HG03103 (cell line): ENCODE results near the gene XAB2.

Experiments
- ATAC-seq: cut with Tn5 transposase; IDR thresholded peaks from one replicate; pipeline ENCODE4 v1.9.1; 2021; ENCODE audit warnings: low read depth; ENCODE audit not compliant: unreplicated experiment

Gene XAB2

DNA sequence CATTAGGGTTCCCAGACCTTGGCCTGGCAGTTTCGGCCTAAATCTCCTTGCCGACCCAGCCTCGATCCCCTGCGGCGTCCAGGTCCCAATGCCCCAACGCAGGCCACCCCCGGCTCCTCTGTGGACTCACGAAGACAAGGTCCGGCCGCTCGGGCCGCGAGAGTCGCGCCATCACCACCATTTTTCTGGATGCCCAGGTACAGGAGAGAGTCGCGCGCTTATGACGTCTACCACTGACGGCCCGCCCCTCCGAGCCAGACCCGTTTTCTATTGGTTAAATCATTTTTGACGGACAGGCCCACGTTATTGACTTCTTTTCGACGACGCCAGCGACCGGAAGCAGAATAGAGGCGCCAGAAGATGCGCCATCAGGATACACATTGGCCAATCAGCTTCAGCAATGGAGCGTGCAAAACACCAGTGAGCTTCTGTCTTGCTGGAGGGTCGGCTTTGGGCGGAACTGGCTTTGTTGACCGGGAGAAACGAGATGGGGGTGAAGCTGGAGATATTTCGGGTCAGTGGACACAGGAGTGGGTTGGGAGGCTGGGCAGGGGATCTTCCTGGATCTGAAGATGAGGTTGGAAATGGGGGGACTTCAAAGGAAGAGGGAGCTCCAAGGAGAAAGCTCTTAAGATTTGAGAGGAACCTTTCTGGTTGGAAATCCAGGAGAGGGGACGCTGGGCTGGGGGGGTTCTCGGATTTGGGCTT, at the start of gene XAB2, which contains the start of gene PET100:
Gene XAB2 (minus strand): TSS at position 199 of the 708 bp plus-strand sequence. CDS start 18 bp downstream, at position 181.
Gene PET100 (plus strand): TSS at position 447 of the 708 bp plus-strand sequence. CDS start 41 bp downstream, at position 488.
- ATAC-seq: peak; percentile 85

DNA sequence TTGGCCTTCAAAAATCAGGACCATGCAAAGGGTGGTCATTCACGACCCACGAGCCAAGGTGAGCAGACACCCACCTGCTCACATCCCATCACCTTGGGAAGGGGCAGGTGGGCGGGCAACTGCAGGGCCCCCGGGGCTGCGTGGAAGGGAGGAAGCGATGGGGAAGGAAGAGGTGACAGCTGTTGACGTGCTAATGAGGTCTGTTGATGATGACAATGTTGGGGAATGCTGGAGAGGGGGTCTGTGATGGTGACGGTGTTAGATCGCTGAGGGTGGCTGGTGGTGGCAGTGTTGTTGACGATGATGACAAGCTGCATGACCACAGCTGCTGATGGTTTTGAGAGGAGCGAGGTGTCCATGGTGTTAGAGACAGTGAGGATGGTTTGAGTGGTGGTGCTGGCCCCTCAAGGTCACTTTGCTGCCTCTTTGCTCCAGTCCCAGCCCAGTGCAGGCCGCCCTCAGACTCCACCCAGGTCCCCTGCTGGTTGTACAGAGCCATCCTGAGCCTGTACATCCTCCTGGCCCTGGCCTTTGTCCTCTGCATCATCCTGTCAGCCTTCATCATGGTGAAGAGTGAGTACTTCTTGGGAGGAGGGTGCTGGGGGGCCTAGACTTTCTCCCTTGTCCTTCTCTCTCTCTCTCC, 48.4 kb upstream of the XAB2 start:
- ATAC-seq: no peak

DNA sequence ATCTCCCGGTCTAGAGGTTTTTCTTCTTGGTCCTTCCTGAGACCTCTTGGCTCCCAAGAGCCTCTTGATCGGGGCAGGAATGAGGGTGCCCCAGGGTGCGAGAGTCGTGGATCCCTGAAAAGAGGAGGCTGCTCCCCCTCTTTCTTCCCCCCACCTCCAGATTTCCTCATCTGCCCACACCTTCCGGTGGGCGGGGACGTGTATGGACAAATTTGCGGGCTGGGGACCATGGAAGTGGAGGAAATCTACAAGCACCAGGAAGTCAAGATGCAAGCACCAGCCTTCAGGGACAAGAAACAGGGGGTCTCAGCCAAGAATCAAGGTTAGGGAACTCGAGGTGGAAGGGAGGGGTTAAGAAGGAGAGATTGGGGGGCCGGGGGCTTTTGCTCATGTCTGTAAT, 47.5 kb upstream of the XAB2 start, which contains the start of gene MCEMP1:
Gene MCEMP1 (plus strand): TSS at position 237 of the 400 bp plus-strand sequence. CDS start 31 bp downstream, at position 268.
- ATAC-seq: no peak

DNA sequence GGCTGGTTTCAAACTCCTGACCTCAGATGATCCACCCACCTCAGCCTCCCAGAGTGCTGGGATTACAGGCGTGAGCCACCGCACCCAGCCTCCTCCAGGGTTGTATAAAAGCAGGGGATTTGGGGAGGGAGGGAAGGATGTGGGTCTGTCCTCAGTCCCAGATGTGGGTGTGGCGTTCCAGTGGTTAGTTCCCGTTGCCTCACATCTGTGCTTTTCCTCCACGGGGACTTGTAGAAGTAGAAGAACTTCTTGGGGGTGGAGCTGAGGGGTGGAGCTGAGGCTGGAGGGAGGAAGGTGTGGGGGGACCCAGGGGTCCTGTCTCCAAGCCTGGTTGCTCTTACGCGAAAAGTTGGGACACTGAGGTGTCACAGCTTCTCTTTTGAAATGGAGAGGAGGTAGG, 47.0 kb upstream of the XAB2 start:
- no peak for ATAC-seq

DNA sequence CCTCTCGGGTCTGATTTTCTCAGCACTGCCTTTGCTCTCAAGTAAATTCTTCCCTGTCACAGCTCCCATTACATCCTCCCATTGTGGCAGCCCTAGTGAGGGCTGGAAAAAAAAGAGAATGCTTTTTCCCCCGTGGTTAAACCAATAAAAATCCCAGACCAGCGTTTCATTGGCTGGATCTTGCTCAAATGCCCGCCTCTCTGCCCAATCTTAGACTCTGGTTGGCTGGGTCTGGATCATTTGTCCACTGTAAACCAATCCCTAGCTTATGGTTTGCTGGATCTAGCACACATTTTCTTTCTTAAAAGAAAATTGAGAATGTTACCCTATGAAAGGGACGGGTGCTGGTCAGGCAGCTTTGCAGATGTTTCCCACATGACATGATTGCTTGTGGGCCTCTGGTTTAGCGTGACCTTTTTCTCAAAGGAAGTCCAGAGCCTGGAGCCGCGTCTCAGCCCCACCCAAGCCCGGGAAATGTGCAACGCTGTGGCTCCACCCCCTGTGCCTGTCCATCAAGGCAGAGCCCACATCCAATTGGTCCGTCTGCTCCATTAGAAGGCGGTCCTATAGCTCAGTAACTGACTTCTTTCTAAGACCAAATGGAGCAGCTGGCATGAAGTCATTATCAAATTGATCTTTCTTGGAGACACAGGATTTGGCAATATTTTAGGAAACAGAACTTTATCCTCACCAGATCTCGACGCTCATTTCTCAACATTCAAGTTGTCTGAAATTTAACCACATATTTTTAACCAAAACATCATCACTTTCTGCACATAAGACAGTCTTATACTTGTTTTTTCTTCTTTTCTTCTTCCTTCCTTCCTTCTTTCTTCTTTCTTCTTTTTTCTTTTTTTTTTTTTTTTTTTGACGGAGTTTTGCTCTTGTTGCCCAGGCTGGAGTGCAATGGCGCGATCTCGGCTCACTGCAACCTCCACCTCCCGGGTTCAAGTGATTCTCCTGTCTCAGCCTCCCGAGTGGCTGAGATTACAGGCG, 45.0 kb upstream of the XAB2 start:
- no peak for ATAC-seq

DNA sequence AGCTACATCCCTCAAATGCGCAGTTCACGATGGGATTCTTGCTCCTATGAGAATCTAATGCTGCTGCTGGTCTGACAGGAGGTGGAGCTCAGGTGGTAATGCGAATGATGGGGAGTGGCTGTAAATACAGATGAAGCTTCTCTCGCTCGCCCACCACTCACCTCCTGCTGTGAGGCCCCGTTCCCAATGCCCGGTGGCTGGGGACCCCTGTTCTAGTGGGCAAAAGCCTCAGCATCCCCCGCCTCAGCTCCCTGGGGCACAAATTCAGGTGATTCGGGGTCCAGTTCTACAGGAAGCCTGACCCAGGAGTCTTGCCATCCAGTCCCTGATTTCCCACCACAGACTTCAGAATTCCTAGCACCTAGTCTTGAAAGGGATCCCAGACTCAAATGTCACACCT, 43.2 kb upstream of the XAB2 start:
- no peak for ATAC-seq

DNA sequence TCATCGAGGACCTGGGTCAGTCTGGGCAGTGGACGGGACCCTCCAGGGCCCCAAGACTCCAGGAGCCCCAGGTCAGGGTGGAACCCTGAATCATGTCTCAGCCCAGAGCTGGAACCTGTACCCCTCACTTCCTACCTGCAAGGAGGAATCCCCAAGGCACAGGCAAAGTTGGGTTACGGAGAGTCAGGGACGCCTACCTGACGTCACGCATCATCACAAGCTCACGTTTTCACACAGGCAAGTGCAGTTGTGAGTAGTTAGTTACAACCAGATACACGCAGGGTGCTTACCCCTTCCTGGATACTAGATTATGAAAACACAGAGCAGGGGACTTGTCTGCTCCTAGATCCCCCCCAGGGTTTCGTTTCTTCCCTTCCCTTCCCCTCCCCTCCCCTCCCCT, 41.4 kb upstream of the XAB2 start:
- ATAC-seq: no peak

DNA sequence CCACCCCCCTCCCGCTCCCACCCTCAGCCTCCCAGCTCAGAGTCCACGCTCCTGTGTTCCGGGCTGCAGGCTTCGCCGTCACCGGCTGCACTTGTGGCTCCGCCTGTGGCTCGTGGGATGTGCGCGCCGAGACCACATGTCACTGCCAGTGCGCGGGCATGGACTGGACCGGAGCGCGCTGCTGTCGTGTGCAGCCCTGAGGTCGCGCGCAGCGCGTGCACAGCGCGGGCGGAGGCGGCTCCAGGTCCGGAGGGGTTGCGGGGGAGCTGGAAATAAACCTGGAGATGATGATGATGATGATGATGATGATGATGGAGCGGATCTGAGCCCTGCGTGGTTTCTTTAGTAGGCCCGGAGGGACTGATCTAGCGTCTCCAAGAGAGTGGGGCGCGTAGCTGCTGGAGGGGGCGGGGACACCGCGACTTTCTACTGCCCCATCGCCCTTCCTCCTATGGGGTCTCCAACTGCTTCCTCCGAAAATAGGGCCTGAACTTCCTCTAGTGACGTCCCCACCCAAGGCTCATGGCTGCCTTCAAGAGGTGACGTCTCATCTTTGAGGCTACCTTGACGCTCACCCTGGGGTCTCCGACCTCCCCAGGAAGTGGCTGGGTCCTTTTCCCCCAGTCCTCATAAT, 40.9 kb upstream of the XAB2 start:
- ATAC-seq: no peak

DNA sequence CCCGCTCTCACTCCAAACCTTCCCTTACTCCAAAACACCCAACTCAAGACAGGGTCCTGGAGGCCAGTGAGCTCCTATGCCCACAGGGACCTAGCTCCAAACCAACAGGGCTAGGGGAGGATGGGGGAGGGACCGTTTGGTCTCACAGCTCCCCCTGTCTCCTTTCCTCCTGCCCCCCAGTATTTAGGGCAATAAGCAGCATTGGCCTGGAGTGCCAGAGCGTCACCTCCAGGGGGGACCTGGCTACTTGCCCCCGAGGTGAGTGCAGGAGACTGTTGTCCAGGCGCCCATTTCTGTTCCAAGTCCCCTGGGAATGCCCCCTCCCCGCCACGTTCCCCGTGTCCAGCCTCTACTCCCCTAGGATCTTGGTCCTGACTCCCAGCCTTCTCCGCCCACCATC, 40.3 kb upstream of the XAB2 start:
- ATAC-seq: no peak

DNA sequence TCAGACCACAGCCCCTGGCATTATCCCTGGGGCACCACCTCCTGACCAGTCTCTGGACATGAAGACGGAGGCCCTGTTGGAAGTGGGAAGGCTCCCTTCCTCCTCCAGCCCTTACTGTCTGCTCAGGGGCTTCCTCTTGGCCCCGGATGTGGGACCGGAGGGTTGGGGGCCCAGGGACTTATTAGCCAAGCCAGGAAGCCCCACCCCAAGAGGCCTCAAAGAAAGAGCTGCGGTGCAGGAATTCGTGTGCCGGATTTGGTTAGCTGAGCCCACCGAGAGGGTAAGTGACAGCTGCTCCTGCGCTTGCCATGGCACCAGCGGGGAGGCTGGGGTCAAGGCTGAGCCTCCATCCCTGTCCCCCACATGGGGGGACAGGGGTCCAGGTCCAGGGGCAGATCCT, 39.5 kb upstream of the XAB2 start, which contains the start of gene RETN:
Gene RETN (plus strand): TSS at position 208 of the 400 bp plus-strand sequence. CDS start 278 bp downstream, outside the sequence.
- ATAC-seq: no peak

DNA sequence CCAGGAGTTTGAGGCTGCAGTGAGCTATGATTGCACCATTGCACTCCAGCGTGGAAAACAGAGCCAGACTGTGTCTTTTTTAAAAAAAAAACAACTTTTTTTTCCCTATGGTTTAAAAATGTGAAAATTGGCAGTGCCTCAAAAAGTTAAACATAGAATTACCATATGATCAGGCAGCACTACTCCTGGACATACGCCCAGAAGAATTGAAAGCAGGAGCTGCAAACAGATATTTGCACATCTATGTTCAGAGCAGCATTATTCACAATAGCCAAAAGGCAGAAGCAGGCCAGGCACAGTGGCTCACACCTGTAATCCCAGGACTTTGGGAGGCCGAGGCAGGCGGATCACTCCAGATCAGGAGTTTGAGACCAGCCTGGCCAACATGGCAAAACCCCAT, 35.7 kb upstream of the XAB2 start:
- no peak for ATAC-seq

DNA sequence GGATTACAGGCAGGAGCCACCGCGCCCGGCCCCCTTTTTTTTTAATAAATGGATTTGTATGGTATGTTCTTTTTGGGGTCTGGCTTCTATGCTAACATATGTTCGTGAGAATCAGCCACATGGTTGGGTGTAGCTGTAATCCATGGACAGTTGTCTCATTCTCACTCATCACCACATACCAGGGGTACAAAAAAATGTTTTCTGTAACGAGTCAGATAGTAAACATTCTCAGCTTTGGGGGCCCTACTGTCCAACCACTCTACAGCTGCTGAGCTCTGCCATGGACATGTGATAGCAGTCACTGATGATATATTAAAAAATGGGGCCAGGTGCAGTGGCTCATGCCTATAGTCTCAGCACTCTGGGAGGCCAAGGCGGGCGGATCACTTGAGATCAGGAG, 34.4 kb upstream of the XAB2 start:
- no peak for ATAC-seq

DNA sequence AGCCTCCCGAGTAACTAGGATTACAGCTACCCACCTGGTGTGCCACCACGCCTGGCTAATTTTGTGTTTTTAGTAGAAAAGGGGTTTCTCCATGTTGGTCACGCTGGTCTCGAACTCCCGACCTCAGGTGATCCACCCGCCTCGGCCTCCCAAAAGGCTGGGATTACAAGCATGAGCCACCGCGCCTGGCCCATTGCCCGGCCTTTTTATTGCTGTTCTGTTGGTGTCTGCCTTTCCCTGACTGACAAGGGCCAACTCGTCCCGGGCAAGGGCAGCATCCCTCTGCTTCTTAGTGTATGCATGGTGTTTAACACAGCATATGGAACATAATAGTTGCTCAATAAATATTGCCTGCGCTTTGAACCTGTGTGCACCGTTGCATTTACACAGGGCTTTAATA, 33.3 kb upstream of the XAB2 start:
- no peak for ATAC-seq

DNA sequence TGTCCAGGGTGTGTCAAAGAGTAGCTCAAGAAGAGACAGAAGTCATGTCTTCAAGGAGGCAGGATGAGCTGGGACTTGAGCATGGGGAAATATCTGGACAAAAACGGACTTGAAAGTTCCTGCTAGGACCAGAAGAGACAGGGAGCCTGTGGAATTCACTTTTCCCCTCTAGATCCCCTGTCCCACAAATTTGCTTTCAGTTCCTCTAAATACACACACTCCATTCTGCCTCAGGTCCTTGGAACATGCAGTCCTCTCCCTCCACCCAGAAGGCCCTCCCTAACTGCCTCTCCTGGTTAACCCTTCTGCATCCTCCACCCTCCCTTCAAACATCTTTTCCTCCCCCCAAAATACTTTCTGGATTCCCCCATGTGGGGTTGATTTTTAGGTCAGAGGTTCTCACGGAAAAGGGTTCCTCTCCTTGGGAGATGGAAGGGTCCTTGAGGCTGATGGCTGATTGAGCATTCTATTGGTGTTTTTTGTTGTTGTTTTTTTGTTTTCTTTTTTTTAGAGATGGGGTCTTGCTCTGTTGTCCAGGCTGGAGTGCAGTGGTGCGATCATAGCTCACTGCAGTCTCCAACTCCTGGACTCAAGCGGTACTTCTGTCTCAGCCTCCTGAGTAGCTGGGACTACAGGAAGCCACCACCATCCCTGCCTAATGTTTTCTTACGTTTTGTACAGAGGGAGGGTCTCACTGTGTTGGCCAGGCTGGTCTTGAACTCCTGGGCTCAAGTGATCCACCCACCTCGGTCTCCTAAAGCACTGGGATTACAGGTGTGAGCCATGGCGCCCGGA, 32.6 kb upstream of the XAB2 start:
- no peak for ATAC-seq

DNA sequence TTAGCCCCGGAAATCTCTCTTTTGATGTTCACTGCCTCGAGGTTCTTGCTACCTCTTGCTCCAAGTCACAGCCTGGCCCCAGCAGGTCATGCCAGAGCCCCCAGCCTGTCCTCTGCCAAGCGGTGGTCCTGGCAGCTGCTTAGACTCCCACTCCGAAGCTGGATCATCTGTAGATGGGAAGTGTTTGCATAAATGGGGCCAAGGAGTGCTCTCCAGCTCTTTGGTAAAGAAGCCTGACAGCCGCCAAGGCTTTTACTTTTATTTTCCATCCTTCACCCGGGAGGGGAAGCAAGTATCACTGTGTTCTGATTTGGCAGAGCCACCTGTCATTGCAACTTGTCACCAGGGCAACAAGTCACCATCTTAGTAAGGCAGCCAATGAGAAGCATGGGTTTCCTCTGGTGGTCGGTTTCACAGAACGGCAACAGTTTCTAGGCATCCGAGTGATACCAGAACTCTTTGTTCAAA, 28.9 kb upstream of the XAB2 start:
- ATAC-seq: no peak

DNA sequence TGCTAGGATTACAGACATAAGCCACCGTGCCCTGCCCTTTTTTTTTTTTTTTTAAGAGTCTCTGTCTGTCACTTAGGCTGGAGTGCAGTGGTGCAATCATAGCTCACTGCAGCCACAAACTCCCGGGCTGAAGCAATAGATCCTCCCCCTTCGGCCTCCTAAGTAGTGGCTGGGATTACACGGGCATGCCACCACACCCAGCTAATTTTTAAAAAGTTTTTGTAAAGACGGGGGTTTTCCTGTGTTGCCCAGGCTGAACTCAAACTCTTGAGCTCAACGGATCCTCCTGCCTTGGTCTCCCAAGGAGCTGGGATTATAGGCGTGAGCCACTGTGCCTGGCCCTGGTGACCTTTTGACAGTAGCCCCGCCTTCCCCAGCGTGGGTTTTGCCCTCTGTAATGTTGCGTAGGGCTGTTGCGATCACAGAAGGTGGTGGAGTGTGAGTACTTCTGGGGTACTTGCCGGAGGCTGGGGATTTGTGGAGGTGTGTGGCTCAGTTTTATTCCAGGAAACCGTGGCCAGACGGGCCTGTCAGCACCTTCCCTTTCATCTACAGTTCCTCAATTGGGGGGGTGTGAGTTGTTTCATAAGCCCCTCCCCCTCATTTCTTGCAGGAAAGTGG, 27.9 kb upstream of the XAB2 start:
- ATAC-seq: no peak

DNA sequence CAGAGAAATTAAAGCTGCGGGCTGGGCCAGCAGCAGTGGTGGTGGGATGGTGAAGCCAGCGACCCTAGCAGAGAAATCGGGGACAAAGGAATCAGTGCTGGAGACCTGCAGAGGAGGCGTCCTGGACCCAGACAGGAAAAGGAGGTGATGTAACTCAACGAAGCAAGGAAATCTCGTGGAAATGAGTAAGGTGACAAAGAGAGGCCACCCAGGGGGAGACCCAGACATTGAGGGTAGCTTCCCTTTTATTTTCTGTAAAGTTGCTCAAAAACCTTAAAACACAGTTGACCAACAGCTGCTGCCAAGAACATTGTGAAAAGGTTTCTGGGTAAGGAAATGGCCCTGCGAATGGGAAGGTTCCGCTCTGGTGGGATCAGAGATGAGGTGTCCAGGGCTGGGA, 26.2 kb upstream of the XAB2 start:
- no peak for ATAC-seq

DNA sequence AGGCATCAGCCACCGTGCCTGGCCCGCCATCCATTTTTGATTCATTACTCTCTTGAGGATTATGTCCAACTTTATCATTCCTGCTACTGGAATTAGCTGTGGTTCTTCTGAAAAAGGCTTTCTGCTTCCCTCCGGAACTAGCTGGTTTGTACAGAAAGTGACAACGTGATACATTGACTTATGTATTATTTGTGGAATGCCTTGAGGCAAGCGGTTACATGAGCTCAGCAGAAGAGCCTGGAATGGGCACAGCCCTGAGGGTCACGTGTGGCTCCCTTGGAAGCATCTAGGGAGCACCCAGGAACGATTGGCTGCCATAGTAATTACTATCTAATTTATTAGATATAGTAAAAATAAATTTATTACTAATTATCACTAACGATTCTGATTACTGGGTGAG, 25.1 kb upstream of the XAB2 start:
- no peak for ATAC-seq

DNA sequence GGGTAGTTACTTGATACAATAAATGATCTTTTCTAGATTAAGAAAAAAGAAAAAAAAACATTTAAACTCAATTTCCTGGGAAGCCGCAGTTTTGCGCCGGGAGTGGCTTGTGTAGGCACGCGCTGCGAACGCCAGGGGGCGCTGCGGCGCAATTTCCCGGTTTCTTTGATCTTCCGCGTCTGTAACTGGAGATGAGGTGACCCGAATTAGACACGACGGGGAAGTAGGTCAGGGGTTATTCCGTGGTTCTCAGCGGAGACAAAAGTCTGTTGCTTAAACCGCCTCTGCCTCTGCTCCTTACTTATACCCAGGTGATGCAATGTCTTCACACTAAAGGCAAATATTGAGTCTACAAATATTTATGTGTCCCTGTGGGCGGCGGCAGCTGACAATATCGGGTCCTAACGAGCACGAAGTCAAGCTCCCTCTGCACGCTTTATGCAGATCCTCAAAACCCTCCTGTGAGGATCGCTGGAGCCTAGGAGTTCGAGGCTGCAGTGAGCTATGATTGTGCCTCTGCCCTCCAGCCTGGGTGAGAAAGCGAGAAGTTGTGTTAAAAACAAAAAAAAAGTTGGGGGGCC, 22.8 kb upstream of the XAB2 start:
- no peak for ATAC-seq
